Inferior parietal cortex (tissue), 1 donor: ENCODE data around the gene TNS3.
"Not testable (repeated sequence)": the region's sequence is repeated elsewhere in the genome, so short reads cannot be mapped to it uniquely, and the experiment has no call there.

Experiments
- DNase-seq: peaks from one replicate; pipeline ENCODE4 v3.0.0-alpha.2; 2016; ENCODE audit errors: extremely low spot score

TNS3 gene

GRCh38 chr7:47472444-47473157 lies 109.3 kb downstream of the TNS3 start:
- DNase-seq, result no peak

DNA sequence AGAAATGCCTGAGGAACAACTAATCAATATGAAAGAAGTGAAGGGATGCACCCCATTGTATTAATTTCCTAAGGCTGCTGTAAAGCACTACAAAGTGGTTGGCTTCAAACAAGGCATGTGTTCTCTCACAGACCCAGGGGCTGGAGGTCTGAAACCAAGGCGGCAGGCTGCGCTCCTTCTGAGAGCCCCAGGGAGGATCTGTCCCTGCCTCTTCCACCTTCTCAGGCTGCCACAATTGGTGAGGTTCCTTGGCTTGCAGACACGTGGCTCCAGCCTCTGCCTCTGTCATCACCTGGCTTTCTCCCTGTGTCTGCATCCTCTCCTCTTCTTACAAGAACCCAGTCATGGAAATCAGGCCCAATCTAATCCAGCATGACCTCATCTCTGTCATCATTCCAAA lies 110.1 kb downstream of the TNS3 start:
- DNase-seq, result no peak

GRCh38 chr7:47471358-47471703 lies 110.6 kb downstream of the TNS3 start:
- no peak for DNase-seq

GRCh38 chr7:47470567-47471357 lies 111.1 kb downstream of the TNS3 start:
- no peak for DNase-seq

DNA sequence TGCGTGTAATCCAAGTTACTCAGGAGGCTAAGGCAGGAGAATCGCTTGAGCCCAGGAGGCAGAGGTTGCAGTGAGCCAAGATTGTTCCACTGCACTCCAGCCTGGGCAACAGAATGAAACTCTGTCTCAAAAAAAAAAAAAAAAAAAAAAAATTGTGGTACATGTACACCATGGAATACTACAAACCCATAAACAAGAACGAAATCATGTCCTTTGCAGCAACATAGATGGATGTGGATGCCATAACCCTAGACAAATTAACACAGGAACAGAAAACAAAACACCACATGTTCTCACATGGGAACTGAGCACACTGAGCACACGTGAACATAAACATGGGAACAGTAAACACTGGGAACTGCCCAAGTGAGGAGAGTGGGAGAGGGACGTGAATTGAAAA lies 112.1 kb downstream of the TNS3 start:
- DNase-seq, result not testable (repeated sequence)

GRCh38 chr7:47466832-47467231 lies 115.1 kb downstream of the TNS3 start:
- no peak for DNase-seq

GRCh38 chr7:47465191-47465590 lies 116.7 kb downstream of the TNS3 start:
- no peak for DNase-seq

GRCh38 chr7:47464266-47464665 lies 117.6 kb downstream of the TNS3 start:
- DNase-seq, result no peak

- no peak for DNase-seq
Observed at GRCh38 chr7:47461746-47462145, 120.2 kb downstream of the TNS3 start.

- DNase-seq, result no peak
Observed at GRCh38 chr7:47461161-47461560, 120.8 kb downstream of the TNS3 start.

DNA sequence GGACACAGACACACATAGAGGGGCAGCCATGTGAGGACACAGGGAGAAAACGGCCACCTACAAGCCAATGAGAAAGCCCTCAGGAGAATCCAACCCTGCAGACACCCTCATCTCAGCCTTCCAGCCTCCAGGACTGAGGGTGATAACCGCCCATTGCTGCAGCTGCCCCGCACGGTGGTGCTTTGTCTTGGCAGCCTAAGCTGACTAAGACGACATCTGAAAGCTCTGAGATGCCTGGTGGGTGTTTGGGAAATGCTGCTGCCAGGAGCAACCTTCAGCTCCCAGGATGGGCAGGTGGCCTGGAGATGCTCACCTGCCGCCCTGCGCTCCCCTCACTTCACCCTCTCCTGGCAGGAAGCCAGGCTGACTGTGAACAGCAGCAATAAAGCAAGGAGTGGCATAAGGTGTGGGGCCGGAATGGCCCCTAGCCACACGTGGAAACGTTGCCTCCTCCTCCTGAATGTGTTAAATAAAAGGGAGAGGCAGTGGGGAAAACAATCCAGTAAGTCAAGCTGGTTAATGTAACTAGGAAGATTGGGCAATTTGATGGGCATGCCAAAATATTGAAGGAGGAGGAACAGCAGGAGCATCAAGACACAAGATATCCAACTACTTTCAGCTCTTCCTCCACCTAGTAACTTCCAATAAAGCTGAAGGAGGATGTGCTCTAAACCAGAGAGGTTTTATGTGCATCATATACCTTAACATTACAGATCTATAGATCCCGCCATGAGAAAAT lies 121.5 kb downstream of the TNS3 start:
- no peak for DNase-seq

DNA sequence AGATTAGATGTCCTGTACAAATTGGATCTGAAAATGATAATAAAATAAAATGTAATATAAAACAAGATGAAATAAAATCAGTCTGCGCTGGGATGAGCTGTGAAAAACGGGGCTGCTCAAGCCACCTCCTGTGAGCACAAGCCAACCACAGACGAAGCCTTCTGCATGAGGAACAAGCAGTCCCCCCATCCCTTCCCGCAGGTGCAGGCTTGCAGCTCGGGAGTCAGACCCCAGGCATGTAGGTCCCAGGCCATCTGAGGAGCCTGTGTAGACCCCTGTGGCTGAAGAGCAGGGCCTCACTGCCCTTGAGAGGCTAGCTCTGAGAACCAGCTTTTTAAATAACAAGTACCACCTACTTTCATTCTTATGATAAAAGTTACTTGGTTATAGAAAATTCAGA lies 123.4 kb downstream of the TNS3 start:
- DNase-seq, result no peak

GRCh38 chr7:47458057-47458456 lies 123.9 kb downstream of the TNS3 start:
- DNase-seq, result no peak

DNA sequence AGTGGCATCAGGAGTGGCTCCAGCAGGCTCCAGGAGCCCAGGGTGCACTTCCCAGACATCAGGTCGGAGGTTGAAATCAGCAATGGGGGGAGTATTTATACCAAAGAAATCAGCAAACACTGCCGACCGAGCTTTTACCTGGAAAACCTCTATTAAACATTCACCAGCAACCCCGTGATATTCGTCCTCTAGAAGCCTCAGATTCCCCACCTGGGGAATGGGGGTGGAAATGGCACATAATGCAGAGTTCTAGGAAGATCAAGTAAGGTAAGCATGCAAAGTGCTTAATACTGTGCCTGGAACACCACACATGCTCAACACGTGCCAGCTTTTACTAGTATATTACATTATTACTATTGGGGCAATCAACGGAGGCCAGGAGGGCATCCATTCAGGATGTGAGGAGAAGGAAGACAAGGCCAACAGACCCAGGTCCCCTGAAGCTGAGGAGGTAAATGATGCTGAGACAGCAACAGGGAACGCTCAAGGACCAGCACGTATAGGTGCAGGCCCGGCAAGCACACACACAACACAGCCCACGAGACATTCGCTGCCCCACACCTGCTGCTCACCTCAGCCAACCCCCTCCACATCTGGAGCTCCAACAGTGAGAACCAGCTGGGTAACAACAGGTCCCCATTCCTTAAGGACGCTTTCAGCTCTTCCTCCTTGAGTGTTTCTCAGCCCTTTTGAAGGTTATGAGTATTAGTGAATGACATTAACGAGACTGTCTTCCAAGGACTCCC lies 125.5 kb downstream of the TNS3 start:
- no peak for DNase-seq

DNA sequence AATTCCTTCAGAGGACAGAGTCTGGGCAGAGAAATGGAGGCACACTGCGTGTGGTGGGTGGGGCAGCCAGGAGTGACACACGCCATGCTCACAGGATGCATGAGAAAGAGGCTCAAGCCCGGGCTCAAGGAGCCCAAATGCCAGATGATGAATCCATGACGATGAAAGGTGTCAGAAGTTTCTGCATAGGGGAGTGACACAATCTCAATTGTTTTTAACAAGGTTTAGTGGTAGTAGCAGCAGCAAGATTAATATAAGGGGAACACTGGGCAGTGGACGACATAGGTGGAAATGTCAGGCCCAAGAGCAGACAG lies 126.1 kb downstream of the TNS3 start:
- DNase-seq, result no peak

- DNase-seq, result no peak
Observed at GRCh38 chr7:47454974-47455871, 126.7 kb downstream of the TNS3 start.

- DNase-seq, result no peak
Observed at GRCh38 chr7:47454069-47454973, 127.6 kb downstream of the TNS3 start.

DNA sequence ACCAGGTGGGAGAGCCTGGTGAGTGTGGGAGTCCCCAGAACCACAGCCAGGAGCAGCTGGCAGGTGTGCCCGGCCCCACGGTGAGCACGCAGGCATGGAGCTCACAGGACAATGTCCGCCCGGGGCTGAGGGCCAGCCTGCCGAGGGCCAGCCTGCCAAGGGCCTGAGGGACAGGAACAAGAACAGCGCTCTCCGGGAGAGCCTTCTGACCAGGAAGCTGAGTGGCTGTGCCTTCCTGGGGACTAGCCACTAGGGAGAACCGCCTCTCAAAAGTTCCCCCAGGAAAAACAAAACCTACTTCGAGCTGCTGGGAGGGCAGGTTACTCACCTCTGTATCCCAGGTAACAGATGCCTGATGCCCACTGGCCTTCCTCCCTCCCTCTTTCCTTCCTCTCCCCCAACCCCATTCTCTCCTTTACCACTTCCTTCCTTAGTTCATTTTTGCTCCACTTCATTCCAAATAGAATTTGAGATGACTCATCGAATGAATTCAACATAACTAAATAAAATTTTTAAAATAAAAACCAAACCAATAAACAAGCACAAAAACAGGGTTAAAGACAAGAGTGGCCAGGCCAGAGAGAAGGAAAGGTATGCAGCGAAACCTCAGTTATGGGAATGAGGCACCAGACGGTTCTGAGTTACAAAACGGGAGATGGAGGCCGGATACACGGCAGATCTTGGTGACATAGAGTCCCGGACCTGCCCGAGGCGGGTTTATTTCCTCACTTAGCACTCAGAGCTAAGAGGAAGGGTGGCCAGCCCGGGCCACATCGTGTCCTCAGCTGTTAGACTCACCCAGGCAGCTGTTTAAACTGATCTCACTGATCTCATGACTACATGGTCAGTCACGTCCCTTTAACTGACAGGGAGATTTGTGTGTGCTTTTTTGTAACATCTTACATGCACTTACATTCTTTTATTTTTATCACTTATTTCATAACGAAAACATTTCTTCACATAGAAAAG lies 128.5 kb downstream of the TNS3 start:
- no peak for DNase-seq

DNA sequence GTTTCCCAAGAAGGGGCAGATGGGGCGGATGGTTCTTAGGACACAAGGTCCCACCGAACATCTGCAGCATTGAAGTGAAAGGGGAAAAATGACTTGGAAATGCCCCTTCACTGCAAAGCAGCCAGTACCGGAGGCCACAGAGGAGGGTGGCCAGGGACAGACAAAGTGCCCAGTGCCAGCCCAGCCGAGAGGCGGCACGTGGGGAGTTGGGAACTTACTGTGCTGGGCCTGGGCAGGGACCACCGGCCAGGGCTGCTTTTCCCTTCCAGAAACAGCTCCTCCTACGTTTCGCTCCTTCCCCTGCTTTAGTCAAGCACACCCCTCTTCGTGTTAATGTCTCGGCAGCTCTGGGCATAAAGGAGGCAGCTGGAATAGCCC lies 129.2 kb downstream of the TNS3 start:
- no peak for DNase-seq
